ENCODE measurements around the gene GYS1.
"Not testable (repeated sequence)": the region's sequence is repeated elsewhere in the genome, so short reads cannot be mapped to it uniquely, and the experiment has no call there.

DNA sequence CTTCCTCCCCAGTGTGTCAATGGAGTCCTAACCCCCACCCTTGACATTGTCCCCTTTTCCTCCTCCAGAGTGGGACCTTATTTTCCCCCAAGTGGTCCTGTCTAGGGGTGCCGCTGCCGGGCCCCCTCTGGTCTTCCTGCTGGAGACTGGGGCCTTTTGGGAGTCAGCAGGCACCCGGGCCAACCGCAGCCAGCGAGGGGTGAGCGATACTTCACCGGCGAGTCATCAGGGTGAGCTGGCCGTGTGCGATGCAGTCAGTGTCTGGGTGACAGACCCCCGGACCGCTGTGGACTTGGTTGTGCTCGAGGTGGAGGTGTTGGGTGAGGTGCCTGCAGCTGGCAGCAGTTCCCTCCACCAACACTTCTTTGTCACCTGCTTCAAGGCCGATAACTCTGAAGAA, 36.6 kb upstream of the GYS1 start:
- TF ChIP-seq, protein P1, sequence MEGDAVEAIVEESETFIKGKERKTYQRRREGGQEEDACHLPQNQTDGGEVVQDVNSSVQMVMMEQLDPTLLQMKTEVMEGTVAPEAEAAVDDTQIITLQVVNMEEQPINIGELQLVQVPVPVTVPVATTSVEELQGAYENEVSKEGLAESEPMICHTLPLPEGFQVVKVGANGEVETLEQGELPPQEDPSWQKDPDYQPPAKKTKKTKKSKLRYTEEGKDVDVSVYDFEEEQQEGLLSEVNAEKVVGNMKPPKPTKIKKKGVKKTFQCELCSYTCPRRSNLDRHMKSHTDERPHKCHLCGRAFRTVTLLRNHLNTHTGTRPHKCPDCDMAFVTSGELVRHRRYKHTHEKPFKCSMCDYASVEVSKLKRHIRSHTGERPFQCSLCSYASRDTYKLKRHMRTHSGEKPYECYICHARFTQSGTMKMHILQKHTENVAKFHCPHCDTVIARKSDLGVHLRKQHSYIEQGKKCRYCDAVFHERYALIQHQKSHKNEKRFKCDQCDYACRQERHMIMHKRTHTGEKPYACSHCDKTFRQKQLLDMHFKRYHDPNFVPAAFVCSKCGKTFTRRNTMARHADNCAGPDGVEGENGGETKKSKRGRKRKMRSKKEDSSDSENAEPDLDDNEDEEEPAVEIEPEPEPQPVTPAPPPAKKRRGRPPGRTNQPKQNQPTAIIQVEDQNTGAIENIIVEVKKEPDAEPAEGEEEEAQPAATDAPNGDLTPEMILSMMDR (IDR thresholded peaks at IDR 0.05): not testable (repeated sequence)
- TF ChIP-seq POLR2A (IDR thresholded peaks at IDR 0.05): not testable (repeated sequence)
